Gastroesophageal sphincter (tissue), 4 donors: ENCODE measurements around the gene ATP11A. TPM values are rescaled to one million over a fixed set of nuclear protein-coding genes. Genes with fewer than 3 reads are reported as not detected.
"Not testable (repeated sequence)": the region's sequence is repeated elsewhere in the genome, so short reads cannot be mapped to it uniquely, and the experiment has no call there.

Source experiments
- ATAC-seq: fragments of 150-250 bp; one replicate; pipeline ENCODE4 v1.9.1; 2016; ENCODE audit warnings: mild to moderate bottlenecking, moderate library complexity
- H3K27ac ChIP-seq, 4 donors: fragments of 200-600 bp; sonication (generic) in 3 of 4; 1 replicate in 3 of 4; 2 replicates in 1 of 4; pipeline ENCODE4 v1.5.1; 2016 to 2019
- H3K27me3 ChIP-seq: fragments of 200-600 bp; sonication (generic); one replicate; pipeline ENCODE4 v1.5.1; 2019
- H3K36me3 ChIP-seq, 2 donors: fragments of 200-600 bp; sonication (generic); one replicate each; pipeline ENCODE4 v1.5.1; 2019; ENCODE audit warnings: control low read depth in 1 of 2
- H3K4me1 ChIP-seq, 3 donors: fragments of 200-600 bp; sonication (generic); 1 replicate in 2 of 3; 2 replicates in 1 of 3; pipeline ENCODE4 v1.5.1; 2016 to 2019; ENCODE audit warnings: control low read depth in 2 of 3
- H3K4me3 ChIP-seq, 2 donors: fragments of 200-600 bp; sonication (generic); one replicate each; pipeline ENCODE4 v1.5.1; 2019; ENCODE audit warnings: mild to moderate bottlenecking in 1 of 2, moderate library complexity in 1 of 2
- H3K9me3 ChIP-seq, 3 donors: fragments of 200-600 bp; sonication (generic); one replicate each; pipeline ENCODE4 v1.5.1; 2017 to 2019; ENCODE audit warnings: control low read depth in 2 of 3
- EP300 ChIP-seq: sonication (generic); formaldehyde crosslinking; IDR thresholded peaks from one replicate; pipeline ENCODE4 v1.6.1; 2017; ENCODE audit warnings: antibody characterized with exemption, mild to moderate bottlenecking
- POLR2A ChIP-seq, 2 donors: fragments of 450-650 bp; IDR thresholded peaks; one replicate each; pipeline ENCODE4 v1.6.1; 2017; ENCODE audit warnings: antibody characterized with exemption in 2 of 2, mild to moderate bottlenecking in 2 of 2, moderate library complexity in 1 of 2
- POLR2AphosphoS5 ChIP-seq: sonication (generic); formaldehyde crosslinking; IDR thresholded peaks from one replicate; pipeline ENCODE4 v1.6.1; 2017; ENCODE audit warnings: antibody characterized with exemption
- WGBS, 2 donors: methylation state at CpG; one replicate each; pipeline ENCODE4 v1.1.5; 2018; ENCODE audit warnings: low coverage in 1 of 2; 5-methylcytosine and 5-hydroxymethylcytosine counted together
- total RNA-seq, 4 donors: library from RNA; depleted of rRNA; stranded (reverse); fragments of >200 nt; gene quantifications; one replicate each; pipeline ENCODE4 v1.1.0, GENCODE V29; 2016
- TF ChIP-seq, protein P1 (sequence below), 4 experiments: fragments of 200-600 bp in 2 of 4; fragments of 450-650 bp in 2 of 4; sonication (generic) in 1 of 4; IDR thresholded peaks; one replicate each; pipeline ENCODE4 v1.5.1; 2017 to 2019; ENCODE audit warnings: antibody characterized with exemption in 4 of 4, mild to moderate bottlenecking in 2 of 4, moderate library complexity in 2 of 4

ATP11A gene
- total RNA-seq, 4 donors from 2014 or later: 12.9 to 21.7 (median 17.1) TPM

DNA sequence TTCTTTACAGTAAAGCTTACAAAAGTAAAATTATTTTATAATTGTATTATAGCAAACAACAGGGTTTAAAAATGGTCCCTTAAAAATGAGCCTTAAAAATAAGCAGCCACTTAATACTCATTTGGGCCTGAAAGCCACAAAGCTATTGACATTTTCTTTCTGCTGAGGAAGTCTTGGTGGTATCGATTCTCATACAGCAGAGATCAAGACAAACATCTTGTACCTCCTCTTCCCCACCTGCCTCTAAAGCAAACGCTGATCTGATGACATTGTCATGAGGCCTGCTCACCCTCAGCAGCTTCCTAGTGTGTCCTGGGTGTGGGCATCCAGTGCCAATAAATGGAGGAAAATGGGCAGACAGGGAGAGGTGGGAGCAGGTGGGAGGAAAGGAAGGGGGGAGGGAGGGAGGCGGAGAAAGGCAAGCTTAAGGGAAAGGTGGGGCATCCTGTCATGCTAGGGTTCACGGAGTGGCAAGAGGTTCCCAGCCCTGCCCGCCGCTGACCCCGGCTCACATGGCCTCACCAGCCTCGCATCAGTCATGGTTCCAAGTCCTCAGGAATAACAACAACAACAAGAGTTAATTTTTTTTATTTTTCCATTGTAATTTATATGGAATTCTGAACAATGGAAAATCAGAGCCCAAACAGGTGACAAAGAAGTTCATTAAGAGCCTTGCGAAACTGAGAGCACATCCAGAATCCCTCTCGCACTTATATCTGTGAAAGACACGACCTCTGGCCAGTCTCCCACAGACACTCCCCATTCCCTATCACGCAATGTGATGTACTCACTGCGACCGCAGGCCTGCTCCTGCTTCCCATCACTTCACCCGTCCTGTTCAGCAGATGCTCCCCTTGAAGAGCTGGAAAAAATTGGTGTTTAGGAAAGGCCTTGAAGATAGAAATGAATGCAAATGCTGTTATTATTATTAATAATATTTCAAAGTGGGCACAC lies 15.1 kb upstream of the ATP11A start:
- Histone ChIP-seq H3K4me3 (no peak overlapping the region), H3K9me3 (no peaks in the 10 kb centered on the region), H3K27ac (no peak overlapping the region), H3K27me3 (no peaks in the 10 kb centered on the region), H3K36me3 (no peaks in the 10 kb centered on the region), H3K4me1 (no peaks in the 10 kb centered on the region)
- TF ChIP-seq POLR2AphosphoS5 (no peak), EP300 (no peak), POLR2A (IDR thresholded peaks at IDR 0.05) (no peak)
- TF ChIP-seq, protein P1, sequence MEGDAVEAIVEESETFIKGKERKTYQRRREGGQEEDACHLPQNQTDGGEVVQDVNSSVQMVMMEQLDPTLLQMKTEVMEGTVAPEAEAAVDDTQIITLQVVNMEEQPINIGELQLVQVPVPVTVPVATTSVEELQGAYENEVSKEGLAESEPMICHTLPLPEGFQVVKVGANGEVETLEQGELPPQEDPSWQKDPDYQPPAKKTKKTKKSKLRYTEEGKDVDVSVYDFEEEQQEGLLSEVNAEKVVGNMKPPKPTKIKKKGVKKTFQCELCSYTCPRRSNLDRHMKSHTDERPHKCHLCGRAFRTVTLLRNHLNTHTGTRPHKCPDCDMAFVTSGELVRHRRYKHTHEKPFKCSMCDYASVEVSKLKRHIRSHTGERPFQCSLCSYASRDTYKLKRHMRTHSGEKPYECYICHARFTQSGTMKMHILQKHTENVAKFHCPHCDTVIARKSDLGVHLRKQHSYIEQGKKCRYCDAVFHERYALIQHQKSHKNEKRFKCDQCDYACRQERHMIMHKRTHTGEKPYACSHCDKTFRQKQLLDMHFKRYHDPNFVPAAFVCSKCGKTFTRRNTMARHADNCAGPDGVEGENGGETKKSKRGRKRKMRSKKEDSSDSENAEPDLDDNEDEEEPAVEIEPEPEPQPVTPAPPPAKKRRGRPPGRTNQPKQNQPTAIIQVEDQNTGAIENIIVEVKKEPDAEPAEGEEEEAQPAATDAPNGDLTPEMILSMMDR (IDR thresholded peaks at IDR 0.05): no peak
- ATAC-seq: no peak
- WGBS, 2 donors: 78 to 88% methylated on average over 12 to 15 of the region's 15 CpGs

DNA sequence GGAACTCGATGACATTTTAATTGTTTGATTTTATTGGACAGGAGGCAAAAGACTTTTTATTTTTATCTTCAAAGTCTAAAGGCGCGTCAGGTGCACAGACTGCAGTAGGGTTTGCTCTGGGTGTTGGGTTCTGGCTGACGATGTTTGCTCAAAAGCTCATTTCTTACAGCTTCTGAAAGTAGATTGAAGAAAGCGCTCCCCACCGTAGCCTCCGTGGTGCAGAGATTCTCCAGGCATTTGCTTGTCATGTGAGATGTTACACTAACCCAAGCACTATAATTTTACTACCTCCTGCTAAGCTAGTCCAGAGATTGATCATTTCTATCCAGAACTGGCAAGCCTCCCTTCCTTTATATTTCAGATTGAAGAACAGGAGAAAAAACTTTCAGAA lies 14.5 kb upstream of the ATP11A start:
- TF ChIP-seq, protein P1 (IDR thresholded peaks at IDR 0.05): no peak
- TF ChIP-seq EP300 (no peak), POLR2AphosphoS5 (no peak), POLR2A (IDR thresholded peaks at IDR 0.05) (no peak)
- H3K4me3 ChIP-seq: no peak overlapping the region
- no peaks in the 10 kb centered on the region for H3K4me1 ChIP-seq
- ATAC-seq: no peak
- no peaks in the 10 kb centered on the region for H3K36me3 ChIP-seq
- WGBS, 2 donors: 42 to 82% methylated on average over 7 of the region's 7 CpGs
- no peak overlapping the region for H3K27ac ChIP-seq
- H3K9me3 ChIP-seq: no peaks in the 10 kb centered on the region
- H3K27me3 ChIP-seq: no peaks in the 10 kb centered on the region

DNA sequence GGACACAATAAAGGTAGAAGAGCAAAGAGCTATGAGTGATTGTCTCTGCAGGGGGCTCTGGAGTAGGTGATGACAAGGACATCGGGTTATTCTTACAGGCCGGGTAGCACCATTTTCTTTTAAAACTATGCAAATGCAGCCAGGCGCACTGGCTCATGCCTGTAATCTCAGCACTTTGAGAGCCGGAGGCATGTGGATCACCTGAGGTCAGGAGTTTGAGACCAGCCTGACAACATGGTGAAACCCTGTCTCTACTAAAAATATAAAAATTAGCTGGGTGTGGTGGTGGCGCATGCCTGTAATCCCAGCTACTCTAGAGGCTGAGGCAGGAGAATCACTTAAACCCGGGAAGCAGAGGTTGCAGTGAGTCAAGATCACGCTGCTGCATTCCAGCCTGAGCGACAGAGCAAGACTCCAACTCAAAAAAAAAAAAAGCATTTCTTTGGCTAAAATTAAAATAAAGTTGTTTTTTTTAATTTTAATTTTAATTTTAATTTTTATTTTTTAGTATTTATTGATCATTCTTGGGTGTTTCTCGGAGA lies 12.3 kb upstream of the ATP11A start:
- H3K36me3 ChIP-seq, ATAC-seq, H3K4me3 ChIP-seq, H3K9me3 ChIP-seq, H3K27ac ChIP-seq, H3K27me3 ChIP-seq, H3K4me1 ChIP-seq: not testable (repeated sequence)
- WGBS, 2 donors: 88 to 90% methylated on average over 8 to 9 of the region's 9 CpGs

DNA sequence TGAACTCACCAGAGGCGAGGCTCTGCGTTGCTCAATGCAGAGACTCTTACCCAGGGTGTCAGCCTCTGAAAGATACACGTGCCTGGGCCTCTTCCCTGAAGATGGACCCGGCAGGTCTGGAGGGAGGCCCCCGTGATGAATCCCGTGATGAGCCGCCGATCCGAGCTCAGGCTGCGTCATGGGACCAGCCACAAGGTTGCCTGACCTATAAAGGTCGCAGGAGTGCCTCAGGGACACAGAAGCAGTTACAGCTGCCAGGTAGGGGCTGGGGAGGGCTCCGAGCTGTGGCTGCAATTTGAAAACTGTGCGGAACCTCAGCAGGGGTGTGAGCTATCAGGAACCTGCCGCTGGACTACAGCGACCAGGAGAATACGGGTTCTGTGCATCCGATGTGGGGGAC lies 10.5 kb upstream of the ATP11A start:
- ATAC-seq: no peak
- Histone ChIP-seq H3K27ac (no peak overlapping the region), H3K27me3 (no peaks in the 10 kb centered on the region), H3K36me3 (no peaks in the 10 kb centered on the region), H3K4me3 (no peak overlapping the region), H3K4me1 (no peaks in the 10 kb centered on the region), H3K9me3 (no peaks in the 10 kb centered on the region)
- WGBS, 2 donors: 88 to 92% methylated on average over 5 to 6 of the region's 17 CpGs
- TF ChIP-seq POLR2AphosphoS5 (no peak), EP300 (no peak), POLR2A (IDR thresholded peaks at IDR 0.05) (no peak)
- TF ChIP-seq, protein P1 (IDR thresholded peaks at IDR 0.05): no peak

DNA sequence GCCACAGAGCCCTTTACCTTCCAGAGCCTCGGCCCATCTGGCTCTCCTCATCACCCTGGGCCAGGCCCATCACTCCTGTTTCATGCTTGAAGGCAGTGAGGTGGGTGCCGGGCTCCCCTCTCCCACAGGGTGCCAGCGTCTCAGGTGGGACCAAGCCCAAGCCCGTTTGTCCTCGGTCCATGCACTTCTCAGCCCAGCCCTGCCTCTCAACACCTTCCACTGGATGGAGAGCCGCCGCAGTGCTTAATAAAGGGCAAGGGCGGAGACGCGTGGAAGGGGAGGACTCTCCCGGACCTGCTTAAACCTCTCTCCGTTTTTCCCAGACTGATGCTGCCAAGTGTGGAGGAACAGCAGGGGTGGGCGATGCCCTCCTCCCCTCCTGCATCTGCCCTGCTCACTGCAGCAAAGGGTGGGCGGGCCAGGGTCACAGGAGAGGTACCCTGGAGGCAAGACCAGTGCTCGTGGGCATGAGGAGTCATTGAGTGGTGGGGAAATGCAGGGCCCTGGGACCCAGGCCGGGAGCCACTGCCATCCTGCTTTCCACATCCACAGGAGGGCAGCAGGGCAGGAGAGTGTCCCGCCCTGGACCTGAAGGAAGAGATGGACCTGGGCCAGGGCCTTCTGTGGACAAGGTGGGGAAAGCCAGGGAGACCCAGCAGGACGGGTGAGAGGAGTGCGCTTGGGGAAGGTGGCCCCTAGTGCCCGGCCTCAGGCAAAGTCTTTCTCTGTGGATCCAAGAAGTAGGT lies 9.7 kb upstream of the ATP11A start:
- 84 to 100% methylated on average over 1 to 4 of the region's 20 CpGs for WGBS, 2 donors
- no peaks in the 10 kb centered on the region for H3K27me3 ChIP-seq
- no peaks in the 10 kb centered on the region for H3K9me3 ChIP-seq
- no peaks in the 10 kb centered on the region for H3K36me3 ChIP-seq
- no peak overlapping the region for H3K4me3 ChIP-seq
- H3K27ac ChIP-seq: no peak overlapping the region
- TF ChIP-seq POLR2A (IDR thresholded peaks at IDR 0.05) (no peak), EP300 (no peak), POLR2AphosphoS5 (no peak)
- TF ChIP-seq, protein P1 (IDR thresholded peaks at IDR 0.05): no peak
- H3K4me1 ChIP-seq: no peaks in the 10 kb centered on the region
- no peak for ATAC-seq
